Kidney (tissue), 14 donors: Measurements from ENCODE around the gene EHD1. TPM values are rescaled to one million over a fixed set of nuclear protein-coding genes. Genes with fewer than 3 reads are reported as not detected.

ENCODE experiments used
- DNase-seq, 5 donors: peaks; one replicate each; pipeline ENCODE4 v3.0.0-alpha.2; 2013 to 2020
- FAIRE-seq: peaks from 2 replicates; lab custom pipeline; 2012; peaks lifted over from hg19 to GRCh38; lab: Jason Lieb, UNC
- H3K27ac ChIP-seq, 2 donors: one replicate each; pipeline ENCODE4 v1.7.0; 2013; ENCODE audit warnings: low read depth in 2 of 2, low read length in 2 of 2, inconsistent platforms in 1 of 2
- H3K27me3 ChIP-seq: one replicate; pipeline ENCODE4 v1.7.1; 2013; ENCODE audit warnings: low read length, inconsistent platforms; ENCODE audit not compliant: control insufficient read depth, insufficient read depth
- H3K36me3 ChIP-seq, 3 donors: one replicate each; pipeline versions ENCODE4 v1.7.0 to v1.7.1; 2013; ENCODE audit warnings: low read length in 3 of 3, control low read depth in 1 of 3, inconsistent platforms in 1 of 3; ENCODE audit not compliant: insufficient read depth in 3 of 3, control insufficient read depth in 2 of 3
- H3K4me1 ChIP-seq, 3 donors: one replicate each; pipeline versions ENCODE4 v1.7.0 to v1.7.1; 2013; ENCODE audit warnings: low read length in 3 of 3, inconsistent platforms in 1 of 3, low read depth in 1 of 3; ENCODE audit not compliant: control insufficient read depth in 2 of 3, insufficient read depth in 2 of 3
- H3K4me3 ChIP-seq, 3 donors: one replicate each; pipeline versions ENCODE4 v1.7.0 to v1.8.1; 2013; ENCODE audit warnings: low read length in 3 of 3, control low read depth in 1 of 3, inconsistent platforms in 1 of 3
- H3K9ac ChIP-seq, 3 donors: one replicate each; pipeline versions ENCODE4 v1.7.0 to v1.7.1; 2013; ENCODE audit warnings: low read length in 3 of 3, control low read depth in 1 of 3, inconsistent platforms in 1 of 3
- H3K9me3 ChIP-seq, 3 donors: one replicate each; pipeline versions ENCODE4 v1.7.0 to v1.7.1; 2013; ENCODE audit warnings: low read length in 3 of 3, control low read depth in 1 of 3, inconsistent platforms in 1 of 3; ENCODE audit not compliant: control insufficient read depth in 2 of 3, insufficient read depth in 1 of 3
- CTCF ChIP-seq: IDR thresholded peaks from 3 replicates; pipeline ENCODE4 v1.5.1; 2012; ENCODE audit warnings: mild to moderate bottlenecking, moderate library complexity, borderline replicate concordance; ENCODE audit not compliant: insufficient read depth; ENCODE audit errors: extremely low read depth
- intact Hi-C: fragments of 100-400 bp; cut with DNase I; formaldehyde crosslinking; loops from one replicate; pipeline ENCODE4 v1.11.1; 2022
- polyA plus RNA-seq: library from polyadenylated mRNA; stranded (reverse); fragments of 350-450 nt; fragmentation: Illumina TruSeq; extraction: RNeasy Lipid Tissue Mini Kit (QIAGEN cat#74804); gene quantifications from one replicate; pipeline ENCODE4 v1.2.3, GENCODE V29; 2014; ENCODE audit warnings: low read depth, low replicate concordance; ENCODE audit not compliant: insufficient read depth
- total RNA-seq: library from RNA; stranded (reverse); fragmentation: NEBNext Ultra II Directional; extraction: Animal tissue kit (Norgen Biotek cat#: 25700); gene quantifications from one replicate; pipeline ENCODE4 v1.2.1, GENCODE V29; 2021
- donor health status: control.
- donor health status: control.
- donor health status: control.
- donor health status: control.
- donor health status: control.
- donor health status: DM: yes; HTN: yes; CAD: no.
- donor health status: Normal renal cell carcinoma (clear cell type).

The EHD1 gene
- total and polyA plus RNA-seq, 2 donors from 2014 or later = 48.9 to 76.1 TPM

- DNase-seq = no peak
- peaks cover 0 to 3% (median 0%) of the 10 kb centered on the region in 3 donors for H3K36me3 ChIP-seq
- intact Hi-C loops = no loop called here
- FAIRE-seq = no peak
- no peak overlapping the region for H3K27ac ChIP-seq
- no peak overlapping the region for H3K4me3 ChIP-seq
- no peaks in the 10 kb centered on the region for H3K4me1 ChIP-seq
- no peak overlapping the region for H3K9ac ChIP-seq
- H3K9me3 ChIP-seq = no peaks in the 10 kb centered on the region
- TF ChIP-seq CTCF = no peak
- H3K27me3 ChIP-seq = no peaks in the 10 kb centered on the region
Measured at GRCh38 chr11:64832467-64833197, 45.8 kb downstream of the EHD1 start.

- peaks cover 0 to 3% (median 0%) of the 10 kb centered on the region in 3 donors for H3K36me3 ChIP-seq
- no peak for TF ChIP-seq CTCF
- no peak overlapping the region for H3K27ac ChIP-seq
- no peak for FAIRE-seq
- no peak for DNase-seq
- no peak overlapping the region for H3K4me3 ChIP-seq
- H3K27me3 ChIP-seq = no peaks in the 10 kb centered on the region
- H3K9ac ChIP-seq = no peak overlapping the region
- intact Hi-C loops = no loop called here
- no peaks in the 10 kb centered on the region for H3K9me3 ChIP-seq
- H3K4me1 ChIP-seq = no peaks in the 10 kb centered on the region
Measured at GRCh38 chr11:64831411-64831891, 47.0 kb downstream of the EHD1 start.

GRCh38 chr11:64829536-64830251 lies 48.7 kb downstream of the EHD1 start:
- no peak overlapping the region for H3K9ac ChIP-seq
- no peaks in the 10 kb centered on the region for H3K4me1 ChIP-seq
- no peak for FAIRE-seq
- TF ChIP-seq CTCF = no peak
- no peaks in the 10 kb centered on the region for H3K27me3 ChIP-seq
- intact Hi-C loops = no loop called here
- peaks cover 0 to 3% (median 0%) of the 10 kb centered on the region in 3 donors for H3K36me3 ChIP-seq
- no peak for DNase-seq
- H3K27ac ChIP-seq = no peak overlapping the region
- H3K4me3 ChIP-seq = no peak overlapping the region
- H3K9me3 ChIP-seq = no peaks in the 10 kb centered on the region
